ENCODE measurements around the gene PARP15.

GRCh38 chr3:122559906-122560305 lies 17.5 kb upstream of the PARP15 start:
- TF ChIP-seq ZNF462 (CRISPR knock-in tag; IDR thresholded peaks at IDR 0.05) (no peak), CTCF (conservative IDR thresholded peaks at IDR 0.05; ENCODE audit: low read depth in 2 of 2) (no peak), EZH2 (IDR thresholded peaks at IDR 0.05; ENCODE audit: low read depth, unreplicated experiment) (no peak), POLR2AphosphoS5 (IDR thresholded peaks at IDR 0.05; ENCODE audit: low read depth) (no peak)
